Lung (tissue), 12 donors: ENCODE measurements around the gene KLHL29. TPM values are rescaled to one million over a fixed set of nuclear protein-coding genes. Genes with fewer than 3 reads are reported as not detected.
A peak's percentile ranks its signal among the peaks of the same experiment; 100 is the strongest.

ENCODE experiments used
- ATAC-seq: fragments of 200-7000 bp; cut with Tn5 transposase; one replicate; pipeline ENCODE4 v1.9.1; 2020; ENCODE audit warnings: moderate number of reproducible peaks; ENCODE audit not compliant: insufficient read depth, low FRiP score
- DNase-seq, 3 donors: peaks; one replicate each; pipeline ENCODE4 v3.0.0-alpha.2; 2013 to 2017
- H3K27ac ChIP-seq, 2 donors: one replicate each; pipeline ENCODE4 v1.5.1; 2013; ENCODE audit warnings: mild to moderate bottlenecking in 2 of 2, moderate library complexity in 2 of 2, control low read depth in 1 of 2, inconsistent platforms in 1 of 2, low read depth in 1 of 2, low read length in 1 of 2
- H3K27me3 ChIP-seq, 3 donors: one replicate each; pipeline ENCODE4 v1.5.1; 2013; ENCODE audit warnings: low read length in 2 of 3; ENCODE audit not compliant: control insufficient read depth in 3 of 3, insufficient read depth in 3 of 3
- H3K36me3 ChIP-seq, 4 donors: one replicate each; pipeline ENCODE4 v1.5.1; 2013; ENCODE audit warnings: low read length in 4 of 4, mild to moderate bottlenecking in 1 of 4, moderate library complexity in 1 of 4; ENCODE audit not compliant: control insufficient read depth in 4 of 4, insufficient read depth in 4 of 4
- H3K4me1 ChIP-seq, 5 donors: one replicate each; pipeline ENCODE4 v1.5.1; 2013; ENCODE audit warnings: low read length in 5 of 5, mild to moderate bottlenecking in 2 of 5, moderate library complexity in 1 of 5; ENCODE audit not compliant: control insufficient read depth in 5 of 5, insufficient read depth in 5 of 5
- H3K4me3 ChIP-seq: one replicate; pipeline ENCODE4 v1.5.1; 2013; ENCODE audit warnings: mild to moderate bottlenecking, control low read depth, moderate library complexity
- H3K9ac ChIP-seq, 2 donors: one replicate each; pipeline ENCODE4 v1.5.1; 2013; ENCODE audit warnings: low read length in 2 of 2, control low read depth in 1 of 2; ENCODE audit not compliant: insufficient read depth in 1 of 2
- H3K9me3 ChIP-seq, 4 donors: one replicate each; pipeline ENCODE4 v1.5.1; 2013; ENCODE audit warnings: low read length in 3 of 4, mild to moderate bottlenecking in 1 of 4, moderate library complexity in 1 of 4; ENCODE audit not compliant: control insufficient read depth in 4 of 4, insufficient read depth in 3 of 4
- WGBS, 2 donors: extraction: QIAGEN DNeasy Blood & Tissue Kit; methylation state at CpG; one replicate each; pipeline ENCODE4 v1.1.7; 2013; 5-methylcytosine and 5-hydroxymethylcytosine counted together
- polyA plus RNA-seq, 2 donors: library from polyadenylated mRNA; stranded (reverse); fragments of 200-250 nt; gene quantifications; one replicate each; pipeline ENCODE4 v1.2.1, GENCODE V29; 2013
- total RNA-seq, 2 donors: library from RNA; depleted of rRNA in 1 of 2; stranded (reverse); fragments of >200 nt in 1 of 2; gene quantifications; one replicate each; pipeline ENCODE4 v1.2.1, GENCODE V29; 2014 to 2021
- TF ChIP-seq, protein P1 (sequence below): IDR thresholded peaks from 2 replicates; pipeline ENCODE4 v1.5.1; 2012; ENCODE audit warnings: mild to moderate bottlenecking; ENCODE audit errors: control extremely low read depth, extremely low read depth
- donor health status: control.
- donor health status: control.
- donor health status: Bipolar disorder and iron deficiency.
- donor health status: healthy.
- donor health status: DM: yes; HTN: yes; CAD: no.

The KLHL29 gene
- total and polyA plus RNA-seq, 4 donors = 2.7 to 16.2 (median 3.5) TPM

DNA sequence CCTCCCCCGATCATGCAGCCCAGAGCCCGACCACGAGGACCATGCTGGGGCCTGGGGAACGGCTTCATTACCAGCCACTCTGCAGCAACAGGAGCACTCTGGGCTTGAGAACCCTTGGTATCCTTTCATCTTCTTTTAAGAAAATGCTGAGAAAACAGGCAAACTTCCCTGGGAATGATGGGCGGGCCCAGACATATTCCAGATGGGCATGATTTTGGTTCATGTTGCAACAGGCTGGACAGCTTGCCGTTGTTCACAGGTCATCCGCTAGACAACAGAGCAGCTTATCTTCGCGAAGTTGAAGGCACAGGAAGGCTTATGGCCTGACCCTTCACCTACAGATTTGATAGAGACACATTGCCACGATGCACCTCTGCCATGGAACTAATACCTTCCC, 121.0 kb downstream of the KLHL29 start:
- ATAC-seq (no peak), DNase-seq (peak; percentile 79 to 91 (median 84))
- Histone ChIP-seq H3K4me1 (peaks cover 0 to 59% (median 14%) of the 10 kb centered on the region in 5 donors), H3K4me3 (no peak overlapping the region), H3K9ac (no peak overlapping the region), H3K9me3 (no peaks in the 10 kb centered on the region), H3K27me3 (peaks cover 0 to 2% (median 0%) of the 10 kb centered on the region in 3 donors), H3K27ac (no peak overlapping the region), H3K36me3 (no peaks in the 10 kb centered on the region)
- TF ChIP-seq, protein P1, sequence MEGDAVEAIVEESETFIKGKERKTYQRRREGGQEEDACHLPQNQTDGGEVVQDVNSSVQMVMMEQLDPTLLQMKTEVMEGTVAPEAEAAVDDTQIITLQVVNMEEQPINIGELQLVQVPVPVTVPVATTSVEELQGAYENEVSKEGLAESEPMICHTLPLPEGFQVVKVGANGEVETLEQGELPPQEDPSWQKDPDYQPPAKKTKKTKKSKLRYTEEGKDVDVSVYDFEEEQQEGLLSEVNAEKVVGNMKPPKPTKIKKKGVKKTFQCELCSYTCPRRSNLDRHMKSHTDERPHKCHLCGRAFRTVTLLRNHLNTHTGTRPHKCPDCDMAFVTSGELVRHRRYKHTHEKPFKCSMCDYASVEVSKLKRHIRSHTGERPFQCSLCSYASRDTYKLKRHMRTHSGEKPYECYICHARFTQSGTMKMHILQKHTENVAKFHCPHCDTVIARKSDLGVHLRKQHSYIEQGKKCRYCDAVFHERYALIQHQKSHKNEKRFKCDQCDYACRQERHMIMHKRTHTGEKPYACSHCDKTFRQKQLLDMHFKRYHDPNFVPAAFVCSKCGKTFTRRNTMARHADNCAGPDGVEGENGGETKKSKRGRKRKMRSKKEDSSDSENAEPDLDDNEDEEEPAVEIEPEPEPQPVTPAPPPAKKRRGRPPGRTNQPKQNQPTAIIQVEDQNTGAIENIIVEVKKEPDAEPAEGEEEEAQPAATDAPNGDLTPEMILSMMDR = no peak
- 71 to 79% methylated on average over 10 of the region's 10 CpGs for WGBS, 2 donors

DNA sequence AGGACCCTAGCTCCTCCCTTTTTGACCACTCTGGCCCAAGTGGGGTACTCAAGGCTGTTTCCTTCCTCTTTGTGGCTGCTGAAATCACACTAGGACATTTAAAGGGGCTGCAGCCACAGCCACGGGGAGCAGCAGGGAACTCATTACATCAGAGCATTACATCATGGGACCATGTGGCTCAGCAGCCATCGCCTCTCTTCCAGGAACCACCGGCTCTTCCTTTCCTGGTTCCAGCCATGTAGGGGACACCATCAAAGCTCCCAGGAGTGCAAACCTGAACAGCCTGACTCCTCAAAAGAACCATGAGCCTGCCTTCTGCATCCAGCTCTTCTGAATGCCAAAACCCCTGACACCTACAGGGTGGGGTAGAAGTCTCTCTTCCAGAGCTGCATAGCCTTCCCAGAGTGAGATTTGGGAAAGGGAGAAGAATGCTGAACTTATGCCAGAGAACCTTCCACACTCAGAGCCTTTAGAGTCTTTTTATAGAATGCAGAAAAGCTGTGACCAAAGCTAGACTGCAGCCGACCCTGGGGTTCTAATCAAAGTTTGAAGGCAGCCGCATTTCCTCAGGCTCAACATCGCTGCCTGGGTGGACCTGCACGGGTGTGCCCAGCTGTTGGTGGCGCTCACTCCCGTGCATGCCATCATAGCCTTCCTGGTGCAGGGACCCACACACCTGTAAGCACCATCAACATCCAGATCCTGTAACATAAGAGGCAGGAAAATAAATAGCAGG, 121.7 kb downstream of the KLHL29 start:
- TF ChIP-seq, protein P1 = no peak
- H3K4me1 ChIP-seq = peaks cover 0 to 57% (median 14%) of the 10 kb centered on the region in 5 donors
- H3K9ac ChIP-seq = no peak overlapping the region
- H3K9me3 ChIP-seq = no peaks in the 10 kb centered on the region
- 50 to 51% methylated on average over 9 of the region's 9 CpGs for WGBS, 2 donors
- ATAC-seq = no peak
- peaks cover 0 to 2% (median 0%) of the 10 kb centered on the region in 3 donors for H3K27me3 ChIP-seq
- no peaks in the 10 kb centered on the region for H3K36me3 ChIP-seq
- H3K27ac ChIP-seq = no peak overlapping the region
- peak; percentile 61 to 84 (median 72) for DNase-seq
- no peak overlapping the region for H3K4me3 ChIP-seq

DNA sequence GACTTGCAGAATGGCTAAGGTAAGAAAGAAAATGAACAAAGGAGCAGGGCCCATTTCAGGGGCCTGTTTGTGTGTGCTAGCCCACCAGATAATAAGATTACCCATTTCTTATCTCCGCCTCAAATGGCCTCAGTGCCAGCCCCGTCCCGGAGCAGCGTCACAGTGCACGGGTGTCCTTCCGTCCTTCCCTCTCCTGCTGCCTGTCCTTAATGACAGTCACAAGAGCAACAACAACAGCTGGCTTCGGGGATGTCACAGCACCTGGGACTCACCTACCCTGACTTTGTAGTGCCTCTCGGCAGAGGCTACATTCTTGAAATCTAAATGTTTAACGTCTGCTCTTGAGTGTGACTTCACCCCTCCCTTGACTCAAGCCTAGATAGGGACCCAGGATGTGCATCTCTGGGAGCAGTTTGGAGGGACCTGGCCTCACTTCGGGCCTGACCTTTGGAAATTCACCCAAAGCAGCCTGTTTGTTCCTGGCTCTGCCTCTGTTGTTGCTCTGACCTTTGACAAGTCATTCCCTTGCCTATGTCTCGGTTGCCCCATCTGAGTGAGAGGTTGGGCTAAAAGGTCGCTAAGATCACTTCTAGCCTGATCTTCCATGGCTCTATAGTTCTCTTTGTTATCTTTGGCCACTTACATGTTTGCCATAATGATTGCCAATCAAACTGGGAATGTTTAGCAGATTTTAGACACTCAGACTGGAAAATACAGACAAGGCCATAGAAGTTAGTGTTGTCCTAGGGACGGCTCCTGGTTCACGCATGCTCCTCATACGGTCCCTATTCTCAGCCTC, 122.5 kb downstream of the KLHL29 start:
- no peaks in the 10 kb centered on the region for H3K36me3 ChIP-seq
- H3K27me3 ChIP-seq = peaks cover 0 to 2% (median 0%) of the 10 kb centered on the region in 3 donors
- no peaks in the 10 kb centered on the region for H3K9me3 ChIP-seq
- H3K4me3 ChIP-seq = no peak overlapping the region
- H3K4me1 ChIP-seq = peaks cover 0 to 50% (median 14%) of the 10 kb centered on the region in 5 donors
- no peak overlapping the region for H3K9ac ChIP-seq
- H3K27ac ChIP-seq = no peak overlapping the region
- WGBS, 2 donors = 83 to 86% methylated on average over 15 of the region's 15 CpGs
- TF ChIP-seq, protein P1 = no peak
- no peak for ATAC-seq
- DNase-seq = no peak
